ENCODE measurements around the gene SIRT5.
A peak's percentile ranks its signal among the peaks of the same experiment; 100 is the strongest.

Gene SIRT5

GRCh38 chr6:13613029-13613594, 38.7 kb downstream of the SIRT5 start:
- Histone ChIP-seq H3K9me3 (ENCODE audit: severe bottlenecking) (no peaks in the 10 kb centered on the region), H3K36me3 (peaks cover 30% of the 10 kb centered on the region), H3K4me3 (ENCODE audit: low read depth, low read length) (no peak overlapping the region), H3K27ac (no peak overlapping the region), H3K27me3 (ENCODE audit: insufficient read depth, low read depth, severe bottlenecking) (no peaks in the 10 kb centered on the region)
- TF ChIP-seq CTCF (IDR thresholded peaks at IDR 0.05; ENCODE audit: low read depth, low read length) = no peak
- DNase-seq = no peak

GRCh38 chr6:13614126-13614925, 39.9 kb downstream of the SIRT5 start:
- H3K9me3 ChIP-seq (ENCODE audit: severe bottlenecking) = no peaks in the 10 kb centered on the region
- H3K4me3 ChIP-seq (ENCODE audit: low read depth, low read length) = peak overlapping the region; percentile 86
- H3K27ac ChIP-seq = peak overlapping the region; percentile 96
- peaks cover 42% of the 10 kb centered on the region for H3K36me3 ChIP-seq
- peak; percentile 79 for DNase-seq
- no peaks in the 10 kb centered on the region for H3K27me3 ChIP-seq (ENCODE audit: insufficient read depth, low read depth, severe bottlenecking)
- TF ChIP-seq CTCF (IDR thresholded peaks at IDR 0.05; ENCODE audit: low read depth, low read length) = no peak

DNA sequence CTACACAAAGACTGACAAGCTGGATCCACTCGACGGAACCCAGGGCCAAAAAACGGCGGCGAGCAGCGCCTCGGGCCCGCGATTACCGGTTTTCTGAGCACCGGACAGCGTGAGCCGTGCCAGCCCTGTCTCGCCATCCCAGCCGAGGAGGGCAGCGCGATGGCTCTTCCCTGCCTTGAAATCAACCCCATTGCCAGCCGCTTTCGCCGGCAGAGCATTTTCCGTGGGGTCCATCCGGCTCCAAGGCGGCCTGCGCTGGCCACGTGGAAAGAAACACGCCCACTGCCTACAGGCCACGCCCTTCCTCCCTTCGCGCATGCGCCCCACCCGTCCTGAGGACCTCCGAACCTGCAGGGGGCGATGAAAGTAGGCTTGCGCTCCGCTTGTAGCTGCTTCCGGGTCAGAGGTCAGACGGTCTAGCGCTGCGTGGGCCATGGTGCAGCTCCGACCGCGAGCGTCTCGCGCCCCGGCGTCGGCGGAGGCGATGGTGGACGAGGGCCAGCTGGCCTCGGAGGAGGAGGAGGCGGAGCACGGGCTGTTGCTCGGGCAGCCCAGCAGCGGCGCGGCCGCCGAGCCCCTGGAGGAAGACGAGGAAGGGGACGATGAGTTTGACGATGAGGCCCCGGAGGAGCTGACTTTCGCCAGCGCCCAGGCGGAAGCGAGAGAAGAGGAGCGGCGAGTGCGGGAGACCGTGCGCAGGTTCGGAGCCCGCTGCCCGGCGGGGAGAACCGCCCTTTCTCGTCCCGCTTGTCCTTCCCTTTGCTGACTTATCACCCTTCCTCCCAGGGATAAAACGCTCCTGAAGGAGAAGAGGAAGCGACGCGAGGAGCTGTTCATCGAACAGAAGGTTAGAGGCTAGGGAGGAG, 40.8 kb downstream of the SIRT5 start, which contains the start of gene NOL7:
TSS of gene NOL7 (plus strand) at position 410 of the 866 bp plus-strand sequence. CDS start at position 434, 24 bp downstream.
- H3K27me3 ChIP-seq (ENCODE audit: insufficient read depth, low read depth, severe bottlenecking) = no peaks in the 10 kb centered on the region
- peak within 1 kb of the TSS; percentile 86 for H3K4me3 ChIP-seq (ENCODE audit: low read depth, low read length)
- peaks cover 50% of the 10 kb centered on the region for H3K36me3 ChIP-seq
- H3K27ac ChIP-seq = peak within 1 kb of the TSS; percentile 96
- H3K9me3 ChIP-seq (ENCODE audit: severe bottlenecking) = no peaks in the 10 kb centered on the region
- peak; percentile 99 for TF ChIP-seq CTCF (IDR thresholded peaks at IDR 0.05; ENCODE audit: low read depth, low read length)
- peak; percentile 100 for DNase-seq

- Histone ChIP-seq H3K9me3 (ENCODE audit: severe bottlenecking) (no peaks in the 10 kb centered on the region), H3K27me3 (ENCODE audit: insufficient read depth, low read depth, severe bottlenecking) (no peaks in the 10 kb centered on the region), H3K36me3 (peaks cover 56% of the 10 kb centered on the region), H3K27ac (peak overlapping the region; percentile 96), H3K4me3 (ENCODE audit: low read depth, low read length) (peak overlapping the region; percentile 86)
- no peak for TF ChIP-seq CTCF (IDR thresholded peaks at IDR 0.05; ENCODE audit: low read depth, low read length)
- DNase-seq = peak; percentile 62
Measured at GRCh38 chr6:13615792-13616120, 41.4 kb downstream of the SIRT5 start.

- no peak for TF ChIP-seq CTCF (IDR thresholded peaks at IDR 0.05; ENCODE audit: low read depth, low read length)
- H3K36me3 ChIP-seq = peaks cover 69% of the 10 kb centered on the region
- no peaks in the 10 kb centered on the region for H3K9me3 ChIP-seq (ENCODE audit: severe bottlenecking)
- H3K4me3 ChIP-seq (ENCODE audit: low read depth, low read length) = no peak overlapping the region
- no peaks in the 10 kb centered on the region for H3K27me3 ChIP-seq (ENCODE audit: insufficient read depth, low read depth, severe bottlenecking)
- no peak for DNase-seq
- no peak overlapping the region for H3K27ac ChIP-seq
Measured at GRCh38 chr6:13617066-13617465, 42.7 kb downstream of the SIRT5 start.
